IMR-90 (cell line): Measurements from ENCODE around the gene TBC1D23. TPM values are rescaled to one million over a fixed set of nuclear protein-coding genes. Genes with fewer than 3 reads are reported as not detected.

Experiments
- ATAC-seq: fragments of 200-7000 bp; cut with Tn5 transposase; 2 replicates; pipeline ENCODE4 v1.9.1; 2020; ENCODE audit warnings: low read depth, mild to moderate bottlenecking, moderate library complexity
- BruUV-seq: library from RNA; stranded (reverse); fragments of 400-500 nt; replicated peaks from 2 replicates; lab custom pipeline; 2021; lab: Mats Ljungman, UMichigan
- CTCF ChIA-PET: fragments of 300-600 bp; formaldehyde crosslinking; extraction: SDS; loops from one replicate; lab custom pipeline; 2021; ENCODE audit warnings: antibody characterized with exemption; lab: Yijun Ruan, JAX
- POLR2A ChIA-PET: fragments of 300-600 bp; sonication (Branson Sonifier 250); formaldehyde crosslinking; loops from one replicate; lab custom pipeline; 2022; ENCODE audit warnings: antibody characterized with exemption; ENCODE audit not compliant: unreplicated experiment; lab: Charles Lee
- DNase-seq: peaks from one replicate; pipeline ENCODE4 v3.0.0; 2013
- H2AFZ ChIP-seq: replicated peaks from 2 replicates; pipeline ENCODE3; 2013; ENCODE audit warnings: low read length, mild to moderate bottlenecking; ENCODE audit not compliant: poor library complexity
- H2AK5ac ChIP-seq: 2 replicates; pipeline ENCODE4 v1.6.1; 2013; ENCODE audit warnings: low read depth, low read length, inconsistent platforms
- H2AK9ac ChIP-seq: replicated peaks from 2 replicates; pipeline ENCODE3; 2013; ENCODE audit warnings: mild to moderate bottlenecking, low read depth, low read length, moderate library complexity; ENCODE audit not compliant: poor library complexity
- H2BK120ac ChIP-seq: 2 replicates; pipeline ENCODE4 v1.6.1; 2013; ENCODE audit warnings: low read depth, low read length, inconsistent platforms
- H2BK15ac ChIP-seq: 3 replicates; pipeline ENCODE4 v1.6.1; 2013; ENCODE audit warnings: low read depth, low read length, inconsistent platforms
- H2BK20ac ChIP-seq: 2 replicates; pipeline ENCODE4 v1.6.1; 2013; ENCODE audit warnings: low read depth, mild to moderate bottlenecking, inconsistent platforms, low read length, moderate library complexity
- H2BK5ac ChIP-seq: 2 replicates; pipeline ENCODE4 v1.6.1; 2013; ENCODE audit warnings: mild to moderate bottlenecking, low read depth, low read length, inconsistent platforms; ENCODE audit not compliant: poor library complexity, severe bottlenecking
- H3K14ac ChIP-seq: replicated peaks from 2 replicates; pipeline ENCODE4 v1.6.1; 2013; ENCODE audit warnings: low read depth, low read length, inconsistent platforms
- H3K18ac ChIP-seq: 2 replicates; pipeline ENCODE4 v1.6.1; 2013; ENCODE audit warnings: low read depth, low read length, control low read depth
- H3K23ac ChIP-seq: 2 replicates; pipeline ENCODE4 v1.6.1; 2013; ENCODE audit warnings: low read depth, low read length, inconsistent platforms
- H3K27ac ChIP-seq: 2 replicates; pipeline ENCODE4 v1.5.1; 2013; ENCODE audit warnings: mild to moderate bottlenecking, control low read depth, low read length; ENCODE audit not compliant: insufficient read depth
- H3K27me3 ChIP-seq: 2 replicates; pipeline ENCODE4 v1.6.1; 2013; ENCODE audit warnings: low read length; ENCODE audit not compliant: control insufficient read depth, insufficient read depth
- H3K36me3 ChIP-seq: 2 replicates; pipeline ENCODE4 v1.6.1; 2013; ENCODE audit warnings: low read length, mixed read lengths; ENCODE audit not compliant: control insufficient read depth, insufficient read depth
- H3K4ac ChIP-seq: 2 replicates; pipeline ENCODE4 v1.6.1; 2013; ENCODE audit warnings: low read depth, low read length, inconsistent platforms
- H3K4me1 ChIP-seq: 2 replicates; pipeline ENCODE4 v1.6.1; 2013; ENCODE audit warnings: low read length, mixed read lengths; ENCODE audit not compliant: control insufficient read depth, insufficient read depth
- H3K4me2 ChIP-seq: 2 replicates; pipeline ENCODE4 v1.6.1; 2013; ENCODE audit warnings: low read depth, mild to moderate bottlenecking, control low read depth, low read length, moderate library complexity
- H3K4me3 ChIP-seq: 2 replicates; pipeline ENCODE4 v1.5.1; 2013; ENCODE audit warnings: low read depth, mild to moderate bottlenecking, control low read depth, low read length, moderate library complexity; ENCODE audit not compliant: insufficient read depth
- H3K56ac ChIP-seq: 2 replicates; pipeline ENCODE4 v1.6.1; 2013; ENCODE audit warnings: low read length, inconsistent platforms; ENCODE audit not compliant: insufficient read depth; ENCODE audit errors: extremely low read depth
- H3K79me1 ChIP-seq, 2 experiments: 2 replicates each; pipeline ENCODE4 v1.6.1; 2013; ENCODE audit warnings: low read length in 2 of 2, inconsistent platforms in 1 of 2, low read depth in 1 of 2
- H3K9ac ChIP-seq: 2 replicates; pipeline ENCODE4 v1.6.1; 2013; ENCODE audit warnings: low read depth, low read length, control low read depth
- H3K9me1 ChIP-seq: 2 replicates; pipeline ENCODE4 v1.6.1; 2013; ENCODE audit warnings: low read length, inconsistent platforms; ENCODE audit not compliant: insufficient read depth
- H3K9me3 ChIP-seq: 2 replicates; pipeline ENCODE4 v1.6.1; 2013; ENCODE audit warnings: low read length; ENCODE audit not compliant: control insufficient read depth, insufficient read depth
- H4K20me1 ChIP-seq: 2 replicates; pipeline ENCODE4 v1.6.1; 2013; ENCODE audit warnings: low read length, inconsistent platforms; ENCODE audit not compliant: insufficient read depth
- H4K5ac ChIP-seq: 2 replicates; pipeline ENCODE4 v1.6.1; 2013; ENCODE audit warnings: mild to moderate bottlenecking, low read depth, low read length, control low read depth
- H4K8ac ChIP-seq, 2 experiments: 2 replicates each; pipeline ENCODE4 v1.6.1; 2013; ENCODE audit warnings: low read depth in 2 of 2, low read length in 2 of 2, control low read depth in 1 of 2, inconsistent platforms in 1 of 2
- H4K91ac ChIP-seq: 2 replicates; pipeline ENCODE4 v1.6.1; 2013; ENCODE audit warnings: low read depth, low read length, inconsistent platforms; ENCODE audit not compliant: insufficient read depth
- BHLHE40 ChIP-seq: fragments of 150-350 bp; IDR thresholded peaks from 2 replicates; pipeline ENCODE4 v1.6.1; 2016; ENCODE audit warnings: mild to moderate bottlenecking, low read depth, low read length
- CEBPB ChIP-seq: IDR thresholded peaks from 2 replicates; pipeline ENCODE4 v1.6.1; 2012; ENCODE audit warnings: low read depth, low read length, improper control_type of control experiment
- CHD1 ChIP-seq: IDR thresholded peaks from 2 replicates; pipeline ENCODE4 v1.6.1; 2012; ENCODE audit warnings: low read depth, low read length, improper control_type of control experiment
- FOS ChIP-seq: fragments of 150-350 bp; IDR thresholded peaks from 2 replicates; pipeline ENCODE4 v1.6.1; 2016; ENCODE audit warnings: low read depth, low read length
- MAFK ChIP-seq: IDR thresholded peaks from 2 replicates; pipeline ENCODE4 v1.6.1; 2012; ENCODE audit warnings: low read depth, low read length, improper control_type of control experiment
- MAZ ChIP-seq: IDR thresholded peaks from 2 replicates; pipeline ENCODE4 v1.6.1; 2012; ENCODE audit warnings: low read depth, mild to moderate bottlenecking, low read length, improper control_type of control experiment, moderate library complexity, borderline replicate concordance
- NFE2L2 ChIP-seq: fragments of 150-350 bp; IDR thresholded peaks from 2 replicates; pipeline ENCODE4 v1.6.1; 2016; ENCODE audit warnings: low read depth, mild to moderate bottlenecking, low read length
- POLR2A ChIP-seq: IDR thresholded peaks from 2 replicates; pipeline ENCODE4 v1.6.1; 2012; ENCODE audit warnings: mild to moderate bottlenecking, low read depth, low read length
- RCOR1 ChIP-seq: IDR thresholded peaks from 2 replicates; pipeline ENCODE4 v1.6.1; 2012; ENCODE audit warnings: mild to moderate bottlenecking, low read length, improper control_type of control experiment; ENCODE audit not compliant: insufficient replicate concordance
- RFX5 ChIP-seq: IDR thresholded peaks from 2 replicates; pipeline ENCODE4 v1.8.0; 2012; ENCODE audit warnings: low read depth, mild to moderate bottlenecking, low read length, moderate library complexity
- SMC3 ChIP-seq: fragments of 150-350 bp; IDR thresholded peaks from 2 replicates; pipeline ENCODE4 v1.6.1; 2016; ENCODE audit warnings: low read depth, mild to moderate bottlenecking, antibody characterized with exemption, low read length, moderate library complexity
- USF2 ChIP-seq: fragments of 150-350 bp; IDR thresholded peaks from 2 replicates; pipeline ENCODE4 v1.6.1; 2017; ENCODE audit warnings: mild to moderate bottlenecking, antibody characterized with exemption, low read length, low read depth
- dilution Hi-C: fragments of 300-500 bp; cut with HindIII; formaldehyde crosslinking; loops from one replicate; pipeline ENCODE4 v1.14.3; 2018; ENCODE audit warnings: low sequenced_read_pairs; ENCODE audit not compliant: unreplicated experiment
- in situ Hi-C: fragments of 300-500 bp; cut with MboI; formaldehyde crosslinking; loops from 3 replicates; pipeline ENCODE4 v1.14.3; 2019; ENCODE audit warnings: low sequenced_read_pairs, inconsistent platforms, mixed read lengths
- intact Hi-C: fragments of 100-400 bp; cut with micrococcal nuclease; formaldehyde crosslinking; loops from 2 replicates; pipeline ENCODE4 v1.10.0; 2022
- polyA plus RNA-seq, 3 experiments: library from polyadenylated mRNA; depleted of rRNA; stranded (reverse); fragments of >200 nt; gene quantifications; 2 replicates each; pipeline ENCODE4 v1.2.3, GENCODE V29; 2012; ENCODE audit warnings: low replicate concordance in 1 of 3
- total RNA-seq: library from RNA; depleted of rRNA; stranded (reverse); fragments of >200 nt; gene quantifications from 2 replicates; pipeline ENCODE4 v1.2.3, GENCODE V29; 2012
- TF ChIP-seq, protein P1 (sequence below): conservative IDR thresholded peaks from 2 replicates; pipeline ENCODE4 v1.5.1; 2012; ENCODE audit warnings: mild to moderate bottlenecking, low read depth, low read length, improper control_type of control experiment

TBC1D23 gene
- total and polyA plus RNA-seq, 2 of the 4 experiments (the other 2 are of a cell fraction), result 21.2 to 67.0 TPM

- Histone ChIP-seq H3K56ac (no peak overlapping the region), H2BK15ac (no peak overlapping the region), H3K14ac (no peak overlapping the region), H3K9me1 (no peaks in the 10 kb centered on the region), H3K4ac (no peak overlapping the region), H2AK5ac (no peak overlapping the region), H3K36me3 (peaks cover 9% of the 10 kb centered on the region), H3K4me3 (no peak overlapping the region), H3K18ac (no peak overlapping the region), H3K4me2 (no peak overlapping the region), H3K27me3 (no peaks in the 10 kb centered on the region), H4K8ac (no peak overlapping the region), H2BK20ac (no peak overlapping the region), H4K5ac (no peak overlapping the region), H3K4me1 (no peaks in the 10 kb centered on the region), H3K79me1 (no peaks in the 10 kb centered on the region; a peak in 2 of 4 replicates), H3K9me3 (no peaks in the 10 kb centered on the region), H2AK9ac (no peak overlapping the region), H3K9ac (no peak overlapping the region), H4K91ac (no peak overlapping the region), H3K23ac (no peak overlapping the region), H2BK120ac (no peak overlapping the region), H4K20me1 (no peaks in the 10 kb centered on the region), H2AFZ (no peak overlapping the region), H2BK5ac (no peak overlapping the region), H3K27ac (no peak overlapping the region)
- BruUV-seq, result TSS peak; percentile 82
- dilution Hi-C loops, result no loop called here
- ChIA-PET CTCF (no interaction called here), POLR2A (no interaction called here)
- DNase-seq (no peak), ATAC-seq (no peak)
- intact Hi-C loops, result no loop called here
- TF ChIP-seq CHD1, result no peak
- no peak for TF ChIP-seq RFX5
- no peak for TF ChIP-seq BHLHE40
- TF ChIP-seq NFE2L2, result no peak
- TF ChIP-seq, protein P1, sequence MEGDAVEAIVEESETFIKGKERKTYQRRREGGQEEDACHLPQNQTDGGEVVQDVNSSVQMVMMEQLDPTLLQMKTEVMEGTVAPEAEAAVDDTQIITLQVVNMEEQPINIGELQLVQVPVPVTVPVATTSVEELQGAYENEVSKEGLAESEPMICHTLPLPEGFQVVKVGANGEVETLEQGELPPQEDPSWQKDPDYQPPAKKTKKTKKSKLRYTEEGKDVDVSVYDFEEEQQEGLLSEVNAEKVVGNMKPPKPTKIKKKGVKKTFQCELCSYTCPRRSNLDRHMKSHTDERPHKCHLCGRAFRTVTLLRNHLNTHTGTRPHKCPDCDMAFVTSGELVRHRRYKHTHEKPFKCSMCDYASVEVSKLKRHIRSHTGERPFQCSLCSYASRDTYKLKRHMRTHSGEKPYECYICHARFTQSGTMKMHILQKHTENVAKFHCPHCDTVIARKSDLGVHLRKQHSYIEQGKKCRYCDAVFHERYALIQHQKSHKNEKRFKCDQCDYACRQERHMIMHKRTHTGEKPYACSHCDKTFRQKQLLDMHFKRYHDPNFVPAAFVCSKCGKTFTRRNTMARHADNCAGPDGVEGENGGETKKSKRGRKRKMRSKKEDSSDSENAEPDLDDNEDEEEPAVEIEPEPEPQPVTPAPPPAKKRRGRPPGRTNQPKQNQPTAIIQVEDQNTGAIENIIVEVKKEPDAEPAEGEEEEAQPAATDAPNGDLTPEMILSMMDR, result no peak
- TF ChIP-seq RCOR1, result no peak
- no peak for TF ChIP-seq POLR2A
- TF ChIP-seq MAZ, result no peak
- no peak for TF ChIP-seq FOS
- no peak for TF ChIP-seq MAFK
- no peak for TF ChIP-seq CEBPB
- TF ChIP-seq SMC3, result no peak
- no peak for TF ChIP-seq USF2
- in situ Hi-C loops, result no loop called here
Measured at GRCh38 chr3:100324044-100324443, 63.3 kb downstream of the TBC1D23 start.
